ENCODE data around the gene DNAJC4.

DNAJC4 gene

GRCh38 chr11:64185693-64186491 lies 44.5 kb upstream of the DNAJC4 start, which contains the start of gene STIP1:
TSS of gene STIP1 (plus strand) at chr11:64186171. CDS start at chr11:64186262, 91 bp downstream.
- in situ Hi-C loops (cut with HindIII; ENCODE audit: low sequenced_read_pairs), result no loop called here
- TF ChIP-seq CTCF (IDR thresholded peaks at IDR 0.05; ENCODE audit: low read depth, low read length, missing control alignments), result peak; percentile 47
- H3K4me3 ChIP-seq (ENCODE audit: low read depth, low read length), result peak within 1 kb of the TSS; percentile 49
- DNase-seq (ENCODE audit: low read depth), result peak; percentile 100

- DNase-seq (ENCODE audit: low read depth), result no peak
- no peak for TF ChIP-seq CTCF (IDR thresholded peaks at IDR 0.05; ENCODE audit: low read depth, low read length, missing control alignments)
- H3K4me3 ChIP-seq (ENCODE audit: low read depth, low read length), result no peak overlapping the region
- in situ Hi-C loops (cut with HindIII; ENCODE audit: low sequenced_read_pairs), result no loop called here
Observed at GRCh38 chr11:64186492-64187165, 43.7 kb upstream of the DNAJC4 start.

- in situ Hi-C loops (cut with HindIII; ENCODE audit: low sequenced_read_pairs), result no loop called here
- DNase-seq (ENCODE audit: low read depth), result no peak
Observed at GRCh38 chr11:64192434-64192833, 37.9 kb upstream of the DNAJC4 start.

GRCh38 chr11:64196626-64197025 lies 33.7 kb upstream of the DNAJC4 start:
- no peak for DNase-seq (ENCODE audit: low read depth)
- TF ChIP-seq CTCF (IDR thresholded peaks at IDR 0.05; ENCODE audit: low read depth, low read length, missing control alignments), result no peak
- in situ Hi-C loops (cut with HindIII; ENCODE audit: low sequenced_read_pairs), result no loop called here
- no peak overlapping the region for H3K4me3 ChIP-seq (ENCODE audit: low read depth, low read length)

More at GRCh38 chr11:64192434-64192833, 37.9 kb upstream of the DNAJC4 start:
- no peak overlapping the region for H3K4me3 ChIP-seq (ENCODE audit: low read depth, low read length)
- TF ChIP-seq CTCF (IDR thresholded peaks at IDR 0.05; ENCODE audit: low read depth, low read length, missing control alignments), result no peak

- in situ Hi-C loops (cut with HindIII; ENCODE audit: low sequenced_read_pairs), result no loop called here
- TF ChIP-seq CTCF (IDR thresholded peaks at IDR 0.05; ENCODE audit: low read depth, low read length, missing control alignments), result no peak
- no peak overlapping the region for H3K4me3 ChIP-seq (ENCODE audit: low read depth, low read length)
- DNase-seq (ENCODE audit: low read depth), result no peak
Observed at GRCh38 chr11:64198511-64198910, 31.8 kb upstream of the DNAJC4 start.

GRCh38 chr11:64201543-64201942 lies 28.8 kb upstream of the DNAJC4 start:
- in situ Hi-C loops (cut with HindIII; ENCODE audit: low sequenced_read_pairs), result loop anchor here (10.0 to 25.0 kb wide), 2 partner anchors 73 to 436 kb away; no protein-coding TSS in a partner anchor
- H3K4me3 ChIP-seq (ENCODE audit: low read depth, low read length), result no peak overlapping the region
- no peak for DNase-seq (ENCODE audit: low read depth)
- TF ChIP-seq CTCF (IDR thresholded peaks at IDR 0.05; ENCODE audit: low read depth, low read length, missing control alignments), result no peak
